Parathyroid adenoma (tissue), 2 donors: ENCODE measurements around the gene SMC5.
"Not testable (repeated sequence)": the region's sequence is repeated elsewhere in the genome, so short reads cannot be mapped to it uniquely, and the experiment has no call there.

Source experiments
- H2AFZ ChIP-seq: fragments of 300-600 bp; sonication (generic); one replicate; pipeline ENCODE4 v1.7.0; 2017; ENCODE audit warnings: antibody characterized with exemption, mild to moderate bottlenecking
- H3K27ac ChIP-seq: fragments of 300-600 bp; sonication (generic); one replicate; pipeline ENCODE4 v1.7.0; 2017
- H3K27me3 ChIP-seq: fragments of 300-600 bp; sonication (generic); one replicate; pipeline ENCODE4 v1.7.0; 2017; ENCODE audit warnings: low read length; ENCODE audit not compliant: control insufficient read depth, insufficient read depth
- H3K36me3 ChIP-seq: fragments of 300-600 bp; sonication (generic); one replicate; pipeline ENCODE4 v1.7.0; 2017; ENCODE audit warnings: low read length; ENCODE audit not compliant: control insufficient read depth, insufficient read depth
- H3K4me1 ChIP-seq: fragments of 300-600 bp; sonication (generic); one replicate; pipeline ENCODE4 v1.7.0; 2017; ENCODE audit warnings: control low read depth
- H3K4me2 ChIP-seq: fragments of 300-600 bp; sonication (generic); one replicate; pipeline ENCODE4 v1.7.0; 2017; ENCODE audit warnings: low read length
- H3K4me3 ChIP-seq: fragments of 300-600 bp; sonication (generic); one replicate; pipeline ENCODE4 v1.7.0; 2017; ENCODE audit warnings: low read depth, low read length
- H3K79me2 ChIP-seq: fragments of 300-600 bp; sonication (generic); one replicate; pipeline ENCODE4 v1.7.0; 2017; ENCODE audit warnings: control low read depth
- H3K9ac ChIP-seq: fragments of 300-600 bp; sonication (generic); one replicate; pipeline ENCODE4 v1.7.0; 2017; ENCODE audit warnings: mild to moderate bottlenecking
- H3K9me3 ChIP-seq: fragments of 300-600 bp; sonication (generic); one replicate; pipeline ENCODE4 v1.7.0; 2017; ENCODE audit warnings: low read length; ENCODE audit not compliant: control insufficient read depth
- CTCF ChIP-seq: fragments of 300-600 bp; sonication (generic); IDR thresholded peaks from one replicate; pipeline ENCODE4 v1.7.0; 2017; ENCODE audit warnings: antibody characterized with exemption, mild to moderate bottlenecking
- donor health status: primary hyperparathyroidism.

The SMC5 gene

GRCh38 chr9:70395652-70396051 is 136.9 kb downstream of the SMC5 start:
- Histone ChIP-seq H3K27ac (no peak overlapping the region), H3K9ac (no peak overlapping the region), H3K27me3 (no peaks in the 10 kb centered on the region), H2AFZ (no peak overlapping the region), H3K4me1 (peaks cover 18% of the 10 kb centered on the region), H3K4me3 (no peak overlapping the region), H3K36me3 (no peaks in the 10 kb centered on the region), H3K4me2 (no peak overlapping the region), H3K9me3 (no peaks in the 10 kb centered on the region), H3K79me2 (peaks cover 31% of the 10 kb centered on the region)
- no peak for TF ChIP-seq CTCF

- peaks cover 30% of the 10 kb centered on the region for H3K79me2 ChIP-seq
- H3K36me3 ChIP-seq: no peaks in the 10 kb centered on the region
- H3K4me2 ChIP-seq: no peak overlapping the region
- H2AFZ ChIP-seq: no peak overlapping the region
- H3K4me1 ChIP-seq: peaks cover 16% of the 10 kb centered on the region
- TF ChIP-seq CTCF: no peak
- H3K9me3 ChIP-seq: no peaks in the 10 kb centered on the region
- peak overlapping the region; percentile 56 for H3K27ac ChIP-seq
- no peak overlapping the region for H3K4me3 ChIP-seq
- no peak overlapping the region for H3K9ac ChIP-seq
- H3K27me3 ChIP-seq: no peaks in the 10 kb centered on the region
Observed at GRCh38 chr9:70398145-70398556, 139.4 kb downstream of the SMC5 start.

- Histone ChIP-seq H3K4me3 (no peak overlapping the region), H2AFZ (no peak overlapping the region), H3K27ac (peak overlapping the region; percentile 56), H3K4me1 (peaks cover 25% of the 10 kb centered on the region), H3K9me3 (no peaks in the 10 kb centered on the region), H3K79me2 (peaks cover 39% of the 10 kb centered on the region), H3K4me2 (no peak overlapping the region), H3K9ac (no peak overlapping the region), H3K36me3 (no peaks in the 10 kb centered on the region), H3K27me3 (no peaks in the 10 kb centered on the region)
- no peak for TF ChIP-seq CTCF
Observed at GRCh38 chr9:70399141-70399540, 140.4 kb downstream of the SMC5 start.

- peaks cover 27% of the 10 kb centered on the region for H3K4me1 ChIP-seq
- H3K79me2 ChIP-seq: peaks cover 46% of the 10 kb centered on the region
- no peaks in the 10 kb centered on the region for H3K27me3 ChIP-seq
- no peak overlapping the region for H3K4me3 ChIP-seq
- no peak for TF ChIP-seq CTCF
- peak overlapping the region; percentile 56 for H3K27ac ChIP-seq
- no peak overlapping the region for H3K4me2 ChIP-seq
- no peaks in the 10 kb centered on the region for H3K36me3 ChIP-seq
- no peaks in the 10 kb centered on the region for H3K9me3 ChIP-seq
- no peak overlapping the region for H3K9ac ChIP-seq
- H2AFZ ChIP-seq: no peak overlapping the region
Observed at GRCh38 chr9:70400107-70400892, 141.5 kb downstream of the SMC5 start.

- H3K79me2 ChIP-seq: peaks cover 44% of the 10 kb centered on the region
- H3K9ac ChIP-seq, H3K27me3 ChIP-seq, H3K36me3 ChIP-seq, H3K4me3 ChIP-seq, H2AFZ ChIP-seq, H3K4me2 ChIP-seq, H3K9me3 ChIP-seq, H3K27ac ChIP-seq: not testable (repeated sequence)
- H3K4me1 ChIP-seq: peaks cover 31% of the 10 kb centered on the region
Observed at GRCh38 chr9:70401241-70401640, 142.5 kb downstream of the SMC5 start.
